ENCODE data around the gene TUBB. TPM values are rescaled to one million over a fixed set of nuclear protein-coding genes. Genes with fewer than 3 reads are reported as not detected.

TUBB gene
- total RNA-seq, 1 experiment from 2014 or later = 853 TPM

GRCh38 chr6:30768634-30769087 is 48.5 kb downstream of the TUBB start:
- Histone ChIP-seq H3K4me3 (ENCODE audit: low read depth in 2 of 2, low read length in 2 of 2) (no peak overlapping the region), H3K4me1 (ENCODE audit: control insufficient read depth, insufficient read depth, low read length) (peaks cover 36% of the 10 kb centered on the region), H3K36me3 (ENCODE audit: control insufficient read depth, insufficient read depth, low read length) (no peaks in the 10 kb centered on the region), H3K27me3 (ENCODE audit: control insufficient read depth, insufficient read depth, low read length) (no peaks in the 10 kb centered on the region), H3K27ac (ENCODE audit: low read length) (peak overlapping the region; percentile 85), H3K9me3 (ENCODE audit: control insufficient read depth, insufficient read depth, low read depth, low read length) (no peaks in the 10 kb centered on the region)
- ATAC-seq (peak; percentile 14), DNase-seq (ENCODE audit: low read depth, low spot score) (no peak)
- ChIA-PET POLR2A (interaction anchor here (1.4 kb wide), 1 partner anchor 16 kb away, joined by 4 read pairs; no protein-coding TSS in a partner anchor), CTCF (interaction anchor here (0.6 to 1.3 kb wide), 2 partner anchors 25 to 52 kb away, joined by 3 to 4 read pairs; no protein-coding TSS in a partner anchor)
- intact Hi-C loops (cut with micrococcal nuclease; ENCODE audit: unreplicated experiment) = no loop called here
- BruUV-seq (replicated peaks) = no TSS peak
- in situ Hi-C loops (cut with HindIII; ENCODE audit: low pct_unique_long_range_greater_than_20kb, low sequenced_read_pairs) = no loop called here
- TF ChIP-seq SIN3A (IDR thresholded peaks at IDR 0.05; ENCODE audit: borderline replicate concordance, insufficient read depth, low read depth, low read length) (no peak), CTCF (IDR thresholded peaks at IDR 0.05) (no peak), REST (IDR thresholded peaks at IDR 0.05; ENCODE audit: insufficient read depth in 1 of 2, low read depth in 2 of 2, low read length in 1 of 2) (no peak), POLR2AphosphoS5 (IDR thresholded peaks at IDR 0.05; ENCODE audit: low read depth, low read length) (no peak), TCF7L2 (IDR thresholded peaks at IDR 0.05; ENCODE audit: low read depth, low read length) (no peak)

- in situ Hi-C loops (cut with HindIII; ENCODE audit: low pct_unique_long_range_greater_than_20kb, low sequenced_read_pairs) (no loop called here), intact Hi-C loops (cut with micrococcal nuclease; ENCODE audit: unreplicated experiment) (no loop called here)
- Histone ChIP-seq H3K27ac (ENCODE audit: low read length) (peak overlapping the region; percentile 85), H3K36me3 (ENCODE audit: control insufficient read depth, insufficient read depth, low read length) (no peaks in the 10 kb centered on the region), H3K4me3 (ENCODE audit: low read depth in 2 of 2, low read length in 2 of 2) (peak overlapping the region in 1 of 2 experiments; percentile 41; a peak in 2 of 4 replicates), H3K9me3 (ENCODE audit: control insufficient read depth, insufficient read depth, low read depth, low read length) (no peaks in the 10 kb centered on the region), H3K27me3 (ENCODE audit: control insufficient read depth, insufficient read depth, low read length) (no peaks in the 10 kb centered on the region), H3K4me1 (ENCODE audit: control insufficient read depth, insufficient read depth, low read length) (peaks cover 36% of the 10 kb centered on the region)
- ChIA-PET CTCF (interaction anchor here (0.6 to 1.3 kb wide), 3 partner anchors 25 to 51 kb away, joined by 3 to 6 read pairs (median 4); partner anchors contain the start of gene IER3), POLR2A (interaction anchor here (0.6 to 1.4 kb wide), 3 partner anchors 10 to 516 kb away, joined by 4 read pairs; no protein-coding TSS in a partner anchor)
- TSS peak; percentile 93 for BruUV-seq (replicated peaks)
- DNase-seq (ENCODE audit: low read depth, low spot score) (peak; percentile 93), ATAC-seq (peak; percentile 94)
- no peak for TF ChIP-seq CTCF (IDR thresholded peaks at IDR 0.05)
- TF ChIP-seq POLR2AphosphoS5 (IDR thresholded peaks at IDR 0.05; ENCODE audit: low read depth, low read length) = peak; percentile 78
- peak; percentile 97 for TF ChIP-seq TCF7L2 (IDR thresholded peaks at IDR 0.05; ENCODE audit: low read depth, low read length)
- TF ChIP-seq SIN3A (IDR thresholded peaks at IDR 0.05; ENCODE audit: borderline replicate concordance, insufficient read depth, low read depth, low read length) = no peak
Measured at GRCh38 chr6:30769088-30769852, 49.1 kb downstream of the TUBB start.

Data from Panc1 (cell line).